Immature natural killer cell (primary cell): Measurements from ENCODE around the gene TFEC. TPM values are rescaled to one million over a fixed set of nuclear protein-coding genes. Genes with fewer than 3 reads are reported as not detected.
"Not testable (repeated sequence)": the region's sequence is repeated elsewhere in the genome, so short reads cannot be mapped to it uniquely, and the experiment has no call there.

Source experiments
- DNase-seq, 3 donors: peaks; one replicate each; pipeline ENCODE4 v3.0.0; 2022; ENCODE audit warnings: mixed read lengths in 1 of 3
- H3K27ac Mint-ChIP-seq, 6 donors: one replicate each; pipeline ENCODE4 v1.8.0; 2020; ENCODE audit warnings: mixed read lengths in 6 of 6, mild to moderate bottlenecking in 5 of 6, inconsistent platforms in 4 of 6, moderate library complexity in 3 of 6
- H3K27me3 Mint-ChIP-seq, 3 donors: one replicate each; pipeline ENCODE4 v1.8.0; 2020 to 2021; ENCODE audit warnings: low read depth in 3 of 3, mild to moderate bottlenecking in 3 of 3, mixed read lengths in 3 of 3, moderate library complexity in 3 of 3, inconsistent platforms in 1 of 3
- H3K36me3 Mint-ChIP-seq, 3 donors: one replicate each; pipeline ENCODE4 v1.8.0; 2020; ENCODE audit warnings: mixed read lengths in 3 of 3, inconsistent platforms in 2 of 3, mild to moderate bottlenecking in 2 of 3
- H3K4me1 Mint-ChIP-seq, 2 donors: one replicate each; pipeline ENCODE4 v1.8.0; 2020; ENCODE audit warnings: inconsistent platforms in 2 of 2, mild to moderate bottlenecking in 2 of 2, mixed read lengths in 2 of 2, moderate library complexity in 1 of 2
- H3K4me3 Mint-ChIP-seq, 5 donors: one replicate each; pipeline ENCODE4 v1.8.0; 2020; ENCODE audit warnings: mild to moderate bottlenecking in 5 of 5, mixed read lengths in 5 of 5, inconsistent platforms in 3 of 5, moderate library complexity in 3 of 5
- H3K9me3 Mint-ChIP-seq, 6 donors: one replicate each; pipeline ENCODE4 v1.8.0; 2020; ENCODE audit warnings: mild to moderate bottlenecking in 6 of 6, mixed read lengths in 6 of 6, inconsistent platforms in 4 of 6, moderate library complexity in 3 of 6
- polyA plus RNA-seq, 3 donors: library from polyadenylated mRNA; unstranded; fragments of 300-500 nt; fragmentation: Illumina TruSeq; gene quantifications; one replicate each; pipeline ENCODE4 v1.2.3, GENCODE V29; 2021

Gene TFEC
- polyA plus RNA-seq, 3 donors from 2014 or later, result 0.21 to 0.31 TPM; not detected in 1

DNA sequence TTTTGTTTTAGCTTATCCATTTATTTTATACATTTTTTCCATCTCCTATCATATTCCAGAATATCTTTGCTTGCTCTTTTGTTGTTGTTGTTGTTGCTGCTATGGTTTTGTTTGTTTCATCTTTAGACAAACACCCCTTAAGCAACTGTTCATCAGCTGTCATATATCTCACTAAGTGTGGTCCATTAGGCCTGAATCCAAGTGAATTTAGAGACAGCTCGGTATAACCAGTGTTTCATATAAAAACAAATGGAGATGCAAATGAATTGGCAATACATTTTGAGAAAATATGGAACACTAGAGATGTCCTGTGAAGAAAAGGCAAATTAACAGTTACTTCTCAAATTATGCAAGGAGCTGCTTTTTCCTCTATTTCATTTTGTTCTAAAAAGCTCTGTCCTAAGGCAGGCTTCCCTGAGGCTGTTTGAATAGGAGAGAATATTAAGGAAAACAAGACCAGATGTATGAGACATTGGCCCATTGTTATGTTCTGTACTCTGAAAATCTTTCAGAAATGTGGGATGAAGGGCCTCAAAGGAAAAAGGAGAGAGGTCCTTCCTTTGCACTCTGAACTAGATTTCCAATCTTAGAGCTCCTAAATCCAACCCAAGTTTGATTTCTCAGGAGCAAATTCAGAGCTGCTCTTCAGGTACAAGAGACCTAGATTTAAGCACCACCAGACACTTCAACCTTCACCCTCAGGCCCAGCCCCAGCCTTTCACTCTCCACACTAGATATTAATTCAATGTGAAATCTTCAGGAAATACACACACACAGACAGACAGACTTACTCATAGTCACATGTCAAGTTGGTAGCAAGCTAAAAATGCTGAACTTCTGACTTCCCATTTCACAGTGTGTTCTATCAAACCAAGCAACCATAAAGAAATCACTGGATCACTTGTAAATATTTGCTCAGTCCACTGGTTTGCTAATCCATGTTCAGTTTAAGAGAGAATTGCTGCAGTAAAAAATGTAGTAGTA, 5.4 kb downstream of the TFEC start:
- peaks cover 0 to 3% (median 3%) of the 10 kb centered on the region in 3 donors for H3K27me3 Mint-ChIP-seq
- no peak for DNase-seq
- no peak overlapping the region for H3K27ac Mint-ChIP-seq
- peaks cover 1 to 11% of the 10 kb centered on the region in 2 donors for H3K4me1 Mint-ChIP-seq
- peaks cover 0 to 5% (median 0%) of the 10 kb centered on the region in 6 donors for H3K9me3 Mint-ChIP-seq
- H3K4me3 Mint-ChIP-seq, result no peak overlapping the region
- H3K36me3 Mint-ChIP-seq, result no peaks in the 10 kb centered on the region

DNA sequence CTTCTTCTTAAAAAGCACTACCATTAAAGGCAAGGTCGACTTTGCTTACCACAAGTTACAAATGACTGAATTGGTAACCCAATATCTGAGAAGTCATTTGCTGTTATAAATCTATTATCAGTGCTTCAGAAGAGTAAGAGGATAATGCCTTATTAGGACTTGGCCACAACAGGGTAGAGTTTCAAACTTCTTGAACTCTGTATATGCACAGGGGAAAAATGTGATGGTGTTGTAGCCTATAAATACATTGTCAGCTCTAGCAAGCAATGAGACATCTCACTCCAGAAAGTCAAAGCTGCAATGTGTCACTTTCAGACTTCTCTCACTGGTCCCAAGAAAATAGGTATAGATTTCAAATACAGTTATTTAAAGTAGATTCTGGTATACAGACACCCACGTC, 9.3 kb downstream of the TFEC start:
- H3K27ac Mint-ChIP-seq, result no peak overlapping the region
- H3K36me3 Mint-ChIP-seq, result no peaks in the 10 kb centered on the region
- H3K27me3 Mint-ChIP-seq, result no peaks in the 10 kb centered on the region
- DNase-seq, result no peak
- H3K4me1 Mint-ChIP-seq, result no peaks in the 10 kb centered on the region
- H3K4me3 Mint-ChIP-seq, result no peak overlapping the region
- H3K9me3 Mint-ChIP-seq, result peaks cover 0 to 5% (median 0%) of the 10 kb centered on the region in 6 donors

DNA sequence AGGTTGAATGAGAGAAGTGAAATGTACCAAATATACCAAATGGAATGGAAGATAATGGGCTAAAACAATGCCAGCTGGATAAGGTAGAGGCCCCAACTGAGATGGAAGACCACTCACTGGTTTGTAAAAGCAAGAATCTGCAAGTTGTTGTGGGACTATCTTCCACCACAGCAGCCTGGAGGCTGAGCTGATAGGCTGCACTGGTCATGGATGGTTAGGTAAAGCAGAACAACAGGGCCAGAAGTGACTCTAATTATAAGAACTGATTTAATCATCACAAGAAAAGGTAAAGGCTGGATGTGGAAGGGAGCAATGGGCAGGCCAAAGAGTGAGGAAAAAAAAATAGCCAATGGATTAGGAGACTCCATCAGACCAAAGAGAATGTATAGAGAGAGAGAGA, 11.8 kb downstream of the TFEC start:
- DNase-seq, result no peak
- H3K4me1 Mint-ChIP-seq, result no peaks in the 10 kb centered on the region
- H3K4me3 Mint-ChIP-seq, result no peak overlapping the region
- H3K9me3 Mint-ChIP-seq, result peaks cover 0 to 5% (median 0%) of the 10 kb centered on the region in 6 donors
- H3K36me3 Mint-ChIP-seq, result no peaks in the 10 kb centered on the region
- H3K27ac Mint-ChIP-seq, result no peak overlapping the region
- H3K27me3 Mint-ChIP-seq, result no peaks in the 10 kb centered on the region

- Mint-ChIP-seq H3K27me3 (no peaks in the 10 kb centered on the region), H3K36me3 (no peaks in the 10 kb centered on the region), H3K27ac (no peak overlapping the region), H3K4me1 (no peaks in the 10 kb centered on the region), H3K9me3 (peaks cover 0 to 3% (median 0%) of the 10 kb centered on the region in 6 donors), H3K4me3 (no peak overlapping the region)
- DNase-seq, result no peak
Observed at GRCh38 chr7:116013675-116014074, 16.9 kb downstream of the TFEC start.

DNA sequence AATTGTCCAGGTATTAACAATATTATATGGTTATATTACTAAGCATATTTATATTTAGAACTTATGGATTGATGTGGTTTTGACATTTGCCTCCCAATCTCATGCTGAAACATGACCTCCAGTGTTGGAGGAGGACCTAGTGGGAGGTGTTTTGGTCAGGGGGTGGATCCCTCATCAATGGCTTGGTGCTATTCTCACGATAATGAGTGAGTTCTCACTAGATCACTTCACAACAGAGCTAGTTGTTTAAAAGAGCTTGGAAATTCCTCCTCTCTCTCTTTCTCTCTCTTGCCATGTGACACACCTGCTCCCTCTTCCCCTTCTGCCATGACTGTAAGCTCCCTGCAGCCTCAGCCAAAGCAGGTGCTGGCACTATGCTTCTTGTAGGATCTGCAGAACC, 19.0 kb downstream of the TFEC start:
- Mint-ChIP-seq H3K27me3 (no peaks in the 10 kb centered on the region), H3K4me3 (no peak overlapping the region), H3K9me3 (peaks cover 0 to 7% (median 0%) of the 10 kb centered on the region in 6 donors), H3K27ac (no peak overlapping the region), H3K4me1 (no peaks in the 10 kb centered on the region), H3K36me3 (no peaks in the 10 kb centered on the region)
- DNase-seq, result no peak

DNA sequence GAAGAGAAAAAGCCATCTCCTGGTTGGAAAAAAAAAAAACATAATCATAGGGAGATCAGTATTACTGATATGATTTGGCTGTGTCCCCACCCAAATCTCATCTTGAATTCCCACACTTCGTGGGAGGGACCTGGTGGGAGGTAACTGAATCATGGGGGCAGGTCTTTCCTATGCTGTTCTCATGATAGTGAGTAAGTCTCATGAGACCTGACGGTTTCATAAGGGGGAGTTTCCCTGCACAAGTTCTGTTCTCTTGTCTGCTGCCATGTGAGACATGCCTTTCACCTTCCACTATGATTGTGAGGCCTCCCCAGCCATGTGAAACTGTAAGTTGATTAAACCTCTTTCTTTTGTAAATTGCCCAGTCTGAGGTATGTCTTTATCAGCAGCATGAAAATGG, 25.8 kb downstream of the TFEC start:
- peaks cover 0 to 18% (median 2%) of the 10 kb centered on the region in 6 donors for H3K9me3 Mint-ChIP-seq
- H3K27ac Mint-ChIP-seq, H3K4me3 Mint-ChIP-seq: not testable (repeated sequence)

GRCh38 chr7:115997221-115997620, 33.3 kb downstream of the TFEC start:
- DNase-seq, result no peak
- H3K4me1 Mint-ChIP-seq, result no peaks in the 10 kb centered on the region
- H3K4me3 Mint-ChIP-seq, result no peak overlapping the region
- peaks cover 5 to 17% (median 8%) of the 10 kb centered on the region in 6 donors for H3K9me3 Mint-ChIP-seq
- H3K27ac Mint-ChIP-seq, result no peak overlapping the region
- H3K36me3 Mint-ChIP-seq, result no peaks in the 10 kb centered on the region
- peaks cover 0 to 2% (median 0%) of the 10 kb centered on the region in 3 donors for H3K27me3 Mint-ChIP-seq

More for the DNA sequence above, 25.8 kb downstream of the TFEC start:
- not testable (repeated sequence) for DNase-seq, H3K27me3 Mint-ChIP-seq, H3K4me1 Mint-ChIP-seq, H3K36me3 Mint-ChIP-seq

- H3K36me3 Mint-ChIP-seq, result no peaks in the 10 kb centered on the region
Observed at GRCh38 chr7:115995701-115996100, 34.9 kb downstream of the TFEC start.

DNA sequence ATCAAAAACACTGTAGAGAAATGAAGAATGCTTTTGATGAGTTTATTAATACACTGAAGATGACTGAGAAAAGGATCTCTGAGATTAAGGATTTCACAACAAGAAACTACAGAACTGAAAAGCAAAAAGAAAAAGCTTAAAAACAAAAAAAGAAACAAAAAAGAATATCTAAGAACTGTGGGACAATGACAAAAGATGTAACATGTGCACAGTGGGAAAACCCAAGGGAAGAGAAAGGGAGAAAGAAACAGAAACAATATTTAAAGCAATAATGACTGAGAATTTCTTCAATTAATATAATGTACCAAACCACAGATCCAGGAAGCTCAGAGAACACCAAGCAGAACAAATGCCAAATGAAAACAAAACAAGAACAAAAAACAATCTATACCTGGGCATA, 42.2 kb downstream of the TFEC start:
- no peak for DNase-seq
- Mint-ChIP-seq H3K4me1 (peaks cover 1 to 4% of the 10 kb centered on the region in 2 donors), H3K27me3 (peaks cover 0 to 5% (median 2%) of the 10 kb centered on the region in 3 donors), H3K27ac (no peak overlapping the region), H3K4me3 (no peak overlapping the region), H3K9me3 (peaks cover 0 to 11% (median 0%) of the 10 kb centered on the region in 6 donors), H3K36me3 (no peaks in the 10 kb centered on the region)

More at GRCh38 chr7:115995701-115996100, 34.9 kb downstream of the TFEC start:
- Mint-ChIP-seq H3K4me1 (no peaks in the 10 kb centered on the region), H3K27me3 (peaks cover 0 to 4% (median 2%) of the 10 kb centered on the region in 3 donors), H3K9me3 (peaks cover 5 to 17% (median 8%) of the 10 kb centered on the region in 6 donors), H3K27ac (no peak overlapping the region), H3K4me3 (no peak overlapping the region)
- DNase-seq, result no peak

GRCh38 chr7:115987486-115987885, 43.1 kb downstream of the TFEC start:
- no peak for DNase-seq
- H3K4me3 Mint-ChIP-seq, result no peak overlapping the region
- H3K36me3 Mint-ChIP-seq, result no peaks in the 10 kb centered on the region
- H3K4me1 Mint-ChIP-seq, result peaks cover 1 to 4% of the 10 kb centered on the region in 2 donors
- peaks cover 0 to 7% (median 0%) of the 10 kb centered on the region in 6 donors for H3K9me3 Mint-ChIP-seq
- no peak overlapping the region for H3K27ac Mint-ChIP-seq
- H3K27me3 Mint-ChIP-seq, result peaks cover 0 to 5% (median 2%) of the 10 kb centered on the region in 3 donors

DNA sequence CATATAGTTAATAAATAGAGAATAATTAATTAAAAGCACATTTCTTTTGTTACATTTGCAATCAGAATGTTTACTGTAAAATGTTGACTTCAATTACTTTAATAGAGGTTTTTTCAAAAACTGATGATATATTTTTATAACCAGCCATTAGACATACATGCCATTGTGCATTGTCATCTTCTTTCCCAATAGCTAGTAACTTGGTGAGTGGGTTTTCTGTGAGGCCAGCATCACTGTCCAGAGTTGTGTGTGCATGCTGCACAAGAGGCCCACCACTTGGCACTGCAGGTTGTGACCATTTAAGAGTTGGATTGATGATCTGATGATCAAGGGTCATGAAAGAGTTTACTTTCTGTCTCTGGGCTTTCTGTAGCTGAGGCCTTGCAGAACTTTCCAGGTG, 46.5 kb downstream of the TFEC start:
- H3K4me1 Mint-ChIP-seq, result peaks cover 1 to 4% of the 10 kb centered on the region in 2 donors
- DNase-seq, result no peak
- peaks cover 0 to 3% (median 0%) of the 10 kb centered on the region in 6 donors for H3K9me3 Mint-ChIP-seq
- H3K27ac Mint-ChIP-seq, result no peak overlapping the region
- no peaks in the 10 kb centered on the region for H3K36me3 Mint-ChIP-seq
- no peak overlapping the region for H3K4me3 Mint-ChIP-seq
- peaks cover 0 to 3% (median 2%) of the 10 kb centered on the region in 3 donors for H3K27me3 Mint-ChIP-seq

GRCh38 chr7:115980159-115980558, 50.4 kb downstream of the TFEC start:
- peaks cover 0 to 1% (median 0%) of the 10 kb centered on the region in 6 donors for H3K9me3 Mint-ChIP-seq
- no peak overlapping the region for H3K4me3 Mint-ChIP-seq
- H3K4me1 Mint-ChIP-seq, result no peaks in the 10 kb centered on the region
- H3K27me3 Mint-ChIP-seq, result peaks cover 0 to 3% (median 2%) of the 10 kb centered on the region in 3 donors
- no peaks in the 10 kb centered on the region for H3K36me3 Mint-ChIP-seq
- DNase-seq, result no peak
- H3K27ac Mint-ChIP-seq, result no peak overlapping the region

GRCh38 chr7:115976651-115977050, 53.9 kb downstream of the TFEC start:
- peaks cover 0 to 3% (median 2%) of the 10 kb centered on the region in 3 donors for H3K27me3 Mint-ChIP-seq
- peaks cover 0 to 4% (median 0%) of the 10 kb centered on the region in 6 donors for H3K9me3 Mint-ChIP-seq
- H3K27ac Mint-ChIP-seq, result no peak overlapping the region
- no peaks in the 10 kb centered on the region for H3K4me1 Mint-ChIP-seq
- DNase-seq, result no peak
- H3K4me3 Mint-ChIP-seq, result no peak overlapping the region
- H3K36me3 Mint-ChIP-seq, result no peaks in the 10 kb centered on the region

DNA sequence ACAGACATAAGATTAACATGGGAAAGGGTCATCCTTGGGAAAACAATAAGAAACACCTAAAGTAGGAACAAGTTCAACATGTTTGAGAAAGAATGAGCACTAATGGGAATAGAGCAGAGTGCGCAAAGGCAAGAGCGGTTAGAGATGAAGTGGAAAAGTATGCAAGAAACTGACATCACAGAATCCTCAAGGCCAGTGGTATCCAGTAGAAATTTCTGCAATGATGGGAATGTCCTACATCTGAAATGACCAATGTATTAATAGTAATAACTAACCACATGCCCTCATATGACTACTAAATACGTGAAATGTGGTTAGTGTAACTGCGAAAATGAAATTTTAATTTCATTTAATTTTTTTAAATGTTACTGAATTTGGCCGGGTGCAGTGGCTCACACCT, 54.8 kb downstream of the TFEC start:
- H3K9me3 Mint-ChIP-seq, result peaks cover 0 to 4% (median 0%) of the 10 kb centered on the region in 6 donors
- no peak overlapping the region for H3K27ac Mint-ChIP-seq
- H3K36me3 Mint-ChIP-seq, result no peaks in the 10 kb centered on the region
- no peaks in the 10 kb centered on the region for H3K4me1 Mint-ChIP-seq
- peaks cover 0 to 3% (median 0%) of the 10 kb centered on the region in 3 donors for H3K27me3 Mint-ChIP-seq
- H3K4me3 Mint-ChIP-seq, result no peak overlapping the region
- DNase-seq, result no peak
